ENCODE data around the gene RTL1.

Gene RTL1

GRCh38 chr14:100906420-100906819 lies 2.9 kb upstream of the RTL1 start:
- Histone ChIP-seq H3K27me3 (replicated peaks; ENCODE audit: control insufficient read depth, insufficient read depth, low read length, poor library complexity, severe bottlenecking) (no peaks in the 10 kb centered on the region), H3K27ac (ENCODE audit: insufficient read depth, low read length, poor library complexity, severe bottlenecking) (no peak overlapping the region), H3K4me1 (ENCODE audit: control insufficient read depth, insufficient read depth, low read length, poor library complexity, severe bottlenecking) (no peaks in the 10 kb centered on the region), H3K36me3 (ENCODE audit: control insufficient read depth, insufficient read depth, low read length) (no peaks in the 10 kb centered on the region), H3K4me3 (ENCODE audit: insufficient read depth, low read depth, low read length, poor library complexity, severe bottlenecking) (no peak overlapping the region), H3K9me3 (ENCODE audit: control insufficient read depth, low read length) (no peaks in the 10 kb centered on the region)
- DNase-seq: no peak

DNA sequence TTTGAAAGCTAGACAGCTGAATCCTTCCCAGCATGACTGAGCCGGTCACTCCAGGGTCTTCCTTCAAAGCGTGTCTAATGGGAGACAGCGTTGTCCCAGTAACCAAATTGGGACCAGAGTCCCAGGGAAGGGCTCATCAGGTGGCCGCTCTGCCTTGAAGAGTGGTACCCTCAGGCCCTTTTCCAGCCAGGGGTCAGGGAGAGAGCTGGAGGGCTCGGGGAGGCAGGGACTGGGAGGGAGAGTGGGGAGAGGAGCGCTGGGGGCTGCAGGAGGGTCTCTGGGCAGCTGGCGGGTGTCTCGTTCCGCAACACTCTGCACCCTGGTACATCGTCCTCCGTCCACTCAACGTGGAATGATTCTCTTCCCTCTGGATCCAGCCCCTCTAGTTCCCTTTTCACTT lies 1.6 kb upstream of the RTL1 start:
- H3K4me3 ChIP-seq (ENCODE audit: insufficient read depth, low read depth, low read length, poor library complexity, severe bottlenecking): no peak overlapping the region
- no peaks in the 10 kb centered on the region for H3K4me1 ChIP-seq (ENCODE audit: control insufficient read depth, insufficient read depth, low read length, poor library complexity, severe bottlenecking)
- no peaks in the 10 kb centered on the region for H3K36me3 ChIP-seq (ENCODE audit: control insufficient read depth, insufficient read depth, low read length)
- H3K27ac ChIP-seq (ENCODE audit: insufficient read depth, low read length, poor library complexity, severe bottlenecking): no peak overlapping the region
- no peaks in the 10 kb centered on the region for H3K27me3 ChIP-seq (replicated peaks; ENCODE audit: control insufficient read depth, insufficient read depth, low read length, poor library complexity, severe bottlenecking)
- H3K9me3 ChIP-seq (ENCODE audit: control insufficient read depth, low read length): no peaks in the 10 kb centered on the region
- no peak for DNase-seq

DNA sequence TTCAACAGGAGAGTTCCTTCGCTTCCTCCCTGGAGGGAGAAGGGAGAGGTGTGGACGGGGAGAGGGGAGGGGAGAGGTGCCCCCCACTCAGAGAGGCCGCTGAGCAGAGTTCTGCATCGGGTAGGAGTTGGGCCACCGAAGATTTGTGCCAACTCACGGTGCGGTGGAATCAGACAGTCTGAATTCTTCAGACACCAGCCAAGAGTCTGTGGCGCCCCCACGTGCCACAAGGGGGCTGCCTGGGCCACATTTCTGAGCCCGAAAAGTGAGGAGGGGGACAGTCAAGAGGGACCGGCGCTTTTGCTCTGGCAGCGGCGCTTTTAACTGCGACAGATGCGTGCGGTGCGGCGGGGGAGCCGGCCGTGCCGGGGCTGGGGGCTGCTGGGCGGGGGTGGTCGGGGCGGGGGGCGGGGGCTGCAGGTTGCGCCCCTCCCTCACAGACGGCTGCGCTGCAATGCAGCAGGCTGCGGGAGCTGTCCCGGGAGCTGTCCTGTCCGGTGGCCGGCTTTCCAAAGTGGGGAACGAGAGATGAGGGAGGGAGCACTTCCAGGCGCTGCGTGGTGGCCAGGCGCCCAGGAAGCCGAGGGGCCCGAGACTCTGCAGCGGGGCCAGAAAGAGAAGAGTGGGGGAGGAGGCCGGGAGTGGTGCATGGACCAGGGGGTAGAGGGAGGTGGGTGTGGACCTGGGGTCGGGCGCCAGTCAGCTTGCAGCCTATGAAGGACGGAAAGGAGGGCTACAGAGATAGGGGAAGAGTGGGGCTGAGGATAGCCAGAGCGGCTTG lies 975 bp upstream of the RTL1 start:
- no peaks in the 10 kb centered on the region for H3K9me3 ChIP-seq (ENCODE audit: control insufficient read depth, low read length)
- H3K36me3 ChIP-seq (ENCODE audit: control insufficient read depth, insufficient read depth, low read length): no peaks in the 10 kb centered on the region
- no peak for DNase-seq
- no peak overlapping the region for H3K4me3 ChIP-seq (ENCODE audit: insufficient read depth, low read depth, low read length, poor library complexity, severe bottlenecking)
- peaks cover 3% of the 10 kb centered on the region for H3K27me3 ChIP-seq (replicated peaks; ENCODE audit: control insufficient read depth, insufficient read depth, low read length, poor library complexity, severe bottlenecking)
- H3K4me1 ChIP-seq (ENCODE audit: control insufficient read depth, insufficient read depth, low read length, poor library complexity, severe bottlenecking): no peaks in the 10 kb centered on the region
- H3K27ac ChIP-seq (ENCODE audit: insufficient read depth, low read length, poor library complexity, severe bottlenecking): no peak overlapping the region

- no peak overlapping the region for H3K4me3 ChIP-seq (ENCODE audit: insufficient read depth, low read depth, low read length, poor library complexity, severe bottlenecking)
- no peak for DNase-seq
- H3K27ac ChIP-seq (ENCODE audit: insufficient read depth, low read length, poor library complexity, severe bottlenecking): no peak overlapping the region
- H3K4me1 ChIP-seq (ENCODE audit: control insufficient read depth, insufficient read depth, low read length, poor library complexity, severe bottlenecking): no peaks in the 10 kb centered on the region
- no peaks in the 10 kb centered on the region for H3K9me3 ChIP-seq (ENCODE audit: control insufficient read depth, low read length)
- peaks cover 5% of the 10 kb centered on the region for H3K27me3 ChIP-seq (replicated peaks; ENCODE audit: control insufficient read depth, insufficient read depth, low read length, poor library complexity, severe bottlenecking)
- H3K36me3 ChIP-seq (ENCODE audit: control insufficient read depth, insufficient read depth, low read length): no peaks in the 10 kb centered on the region
Measured at GRCh38 chr14:100903134-100903468, 421 bp downstream of the RTL1 start.

GRCh38 chr14:100902295-100903133 lies 1.0 kb downstream of the RTL1 start:
- no peak overlapping the region for H3K4me3 ChIP-seq (ENCODE audit: insufficient read depth, low read depth, low read length, poor library complexity, severe bottlenecking)
- no peak overlapping the region for H3K27ac ChIP-seq (ENCODE audit: insufficient read depth, low read length, poor library complexity, severe bottlenecking)
- H3K4me1 ChIP-seq (ENCODE audit: control insufficient read depth, insufficient read depth, low read length, poor library complexity, severe bottlenecking): no peaks in the 10 kb centered on the region
- no peaks in the 10 kb centered on the region for H3K36me3 ChIP-seq (ENCODE audit: control insufficient read depth, insufficient read depth, low read length)
- peaks cover 5% of the 10 kb centered on the region for H3K27me3 ChIP-seq (replicated peaks; ENCODE audit: control insufficient read depth, insufficient read depth, low read length, poor library complexity, severe bottlenecking)
- no peak for DNase-seq
- H3K9me3 ChIP-seq (ENCODE audit: control insufficient read depth, low read length): no peaks in the 10 kb centered on the region

DNA sequence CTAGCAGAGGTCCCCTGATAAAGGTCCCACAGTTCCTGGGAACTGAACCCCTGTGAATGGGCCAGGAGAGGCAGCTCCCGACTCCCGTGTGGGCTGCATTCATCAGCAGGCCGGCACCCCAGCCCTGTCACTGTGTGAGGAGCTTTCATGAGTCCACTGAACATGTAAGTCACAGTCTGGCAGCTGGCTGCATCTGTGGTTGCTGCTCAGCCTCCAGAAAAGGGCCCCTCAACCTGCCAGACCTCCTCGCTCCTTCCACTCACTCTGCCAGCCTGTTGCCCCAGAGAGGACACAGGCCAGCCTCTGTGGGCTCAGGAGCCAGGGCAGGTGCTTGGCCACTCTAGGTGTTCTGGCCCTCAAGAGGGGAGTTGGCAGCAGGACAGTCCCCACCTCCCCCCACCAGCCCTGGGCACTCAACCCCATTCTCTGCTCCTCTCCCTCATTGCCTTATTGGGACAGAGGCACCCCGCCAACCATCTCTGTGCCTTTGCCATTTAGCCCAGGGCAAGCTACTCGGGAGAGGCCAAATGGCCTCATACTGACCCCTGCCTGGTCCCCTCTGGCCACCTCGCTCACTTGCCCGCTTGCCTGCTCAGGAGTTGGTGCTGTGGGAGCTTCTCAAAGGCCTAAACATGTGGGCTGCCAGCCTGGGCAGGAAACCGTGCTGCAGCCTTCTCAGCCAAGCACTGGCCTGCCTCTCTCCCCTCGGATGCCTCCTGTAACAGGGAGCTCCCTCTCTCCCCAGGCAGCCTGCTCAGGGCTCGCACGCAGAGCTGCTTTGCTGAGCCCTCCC lies 1.9 kb downstream of the RTL1 start:
- no peaks in the 10 kb centered on the region for H3K9me3 ChIP-seq (ENCODE audit: control insufficient read depth, low read length)
- no peak for DNase-seq
- no peaks in the 10 kb centered on the region for H3K36me3 ChIP-seq (ENCODE audit: control insufficient read depth, insufficient read depth, low read length)
- no peaks in the 10 kb centered on the region for H3K4me1 ChIP-seq (ENCODE audit: control insufficient read depth, insufficient read depth, low read length, poor library complexity, severe bottlenecking)
- no peak overlapping the region for H3K4me3 ChIP-seq (ENCODE audit: insufficient read depth, low read depth, low read length, poor library complexity, severe bottlenecking)
- H3K27me3 ChIP-seq (replicated peaks; ENCODE audit: control insufficient read depth, insufficient read depth, low read length, poor library complexity, severe bottlenecking): peaks cover 5% of the 10 kb centered on the region
- no peak overlapping the region for H3K27ac ChIP-seq (ENCODE audit: insufficient read depth, low read length, poor library complexity, severe bottlenecking)

- H3K27ac ChIP-seq (ENCODE audit: insufficient read depth, low read length, poor library complexity, severe bottlenecking): no peak overlapping the region
- no peaks in the 10 kb centered on the region for H3K4me1 ChIP-seq (ENCODE audit: control insufficient read depth, insufficient read depth, low read length, poor library complexity, severe bottlenecking)
- no peaks in the 10 kb centered on the region for H3K36me3 ChIP-seq (ENCODE audit: control insufficient read depth, insufficient read depth, low read length)
- no peak overlapping the region for H3K4me3 ChIP-seq (ENCODE audit: insufficient read depth, low read depth, low read length, poor library complexity, severe bottlenecking)
- peaks cover 5% of the 10 kb centered on the region for H3K27me3 ChIP-seq (replicated peaks; ENCODE audit: control insufficient read depth, insufficient read depth, low read length, poor library complexity, severe bottlenecking)
- no peak for DNase-seq
- no peaks in the 10 kb centered on the region for H3K9me3 ChIP-seq (ENCODE audit: control insufficient read depth, low read length)
Measured at GRCh38 chr14:100900837-100901390, 2.6 kb downstream of the RTL1 start.

DNA sequence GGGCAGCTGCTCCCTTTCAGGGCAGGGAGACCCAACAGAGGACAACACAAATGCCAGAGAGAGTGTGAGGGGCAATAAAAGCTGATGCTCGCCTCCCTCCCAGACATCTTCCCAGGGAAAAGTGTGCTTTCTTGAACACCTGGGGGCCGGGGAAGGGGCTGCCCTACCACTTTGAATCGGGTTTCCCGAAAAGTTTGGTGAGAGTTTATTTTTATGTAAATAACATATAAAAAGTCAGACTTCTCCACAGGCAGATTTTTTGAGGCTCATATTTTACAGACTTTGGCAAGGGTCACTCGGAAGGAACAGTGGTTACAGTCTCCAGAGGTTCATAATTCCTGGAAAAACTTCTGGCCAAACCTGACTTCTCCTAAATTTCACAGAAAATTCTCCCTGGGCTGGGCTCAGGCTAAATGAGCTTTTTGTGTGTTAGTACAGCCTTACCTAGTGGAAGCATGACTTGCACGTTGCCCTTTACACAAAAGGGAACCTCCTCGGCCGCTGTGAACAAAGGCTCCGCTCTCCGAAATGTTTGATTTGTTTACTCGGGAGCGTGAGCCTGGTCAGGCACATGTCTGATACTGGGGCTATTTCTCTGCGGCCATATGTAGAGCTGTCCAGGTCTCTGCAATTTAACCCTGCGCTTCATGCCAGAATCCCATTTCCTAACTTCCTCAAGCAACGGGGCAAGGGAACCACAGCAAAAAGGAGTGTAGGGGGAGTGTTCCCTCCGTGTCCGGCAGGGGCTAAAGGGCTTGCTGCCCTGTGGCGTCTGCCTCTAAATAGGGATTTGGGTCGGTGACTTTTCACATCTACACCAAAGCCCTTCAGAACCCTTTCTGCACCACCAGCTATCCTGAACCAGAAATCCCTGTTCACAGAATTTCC lies 3.4 kb downstream of the RTL1 start:
- no peaks in the 10 kb centered on the region for H3K4me1 ChIP-seq (ENCODE audit: control insufficient read depth, insufficient read depth, low read length, poor library complexity, severe bottlenecking)
- peaks cover 5% of the 10 kb centered on the region for H3K27me3 ChIP-seq (replicated peaks; ENCODE audit: control insufficient read depth, insufficient read depth, low read length, poor library complexity, severe bottlenecking)
- DNase-seq: no peak
- no peak overlapping the region for H3K4me3 ChIP-seq (ENCODE audit: insufficient read depth, low read depth, low read length, poor library complexity, severe bottlenecking)
- no peaks in the 10 kb centered on the region for H3K9me3 ChIP-seq (ENCODE audit: control insufficient read depth, low read length)
- H3K36me3 ChIP-seq (ENCODE audit: control insufficient read depth, insufficient read depth, low read length): no peaks in the 10 kb centered on the region
- H3K27ac ChIP-seq (ENCODE audit: insufficient read depth, low read length, poor library complexity, severe bottlenecking): no peak overlapping the region

All from effector memory CD4-positive, alpha-beta T cell (primary cell).